ENCODE data around the gene MPDU1.
A peak's percentile ranks its signal among the peaks of the same experiment; 100 is the strongest.
"Not testable (repeated sequence)": the region's sequence is repeated elsewhere in the genome, so short reads cannot be mapped to it uniquely, and the experiment has no call there.

MPDU1 gene

DNA sequence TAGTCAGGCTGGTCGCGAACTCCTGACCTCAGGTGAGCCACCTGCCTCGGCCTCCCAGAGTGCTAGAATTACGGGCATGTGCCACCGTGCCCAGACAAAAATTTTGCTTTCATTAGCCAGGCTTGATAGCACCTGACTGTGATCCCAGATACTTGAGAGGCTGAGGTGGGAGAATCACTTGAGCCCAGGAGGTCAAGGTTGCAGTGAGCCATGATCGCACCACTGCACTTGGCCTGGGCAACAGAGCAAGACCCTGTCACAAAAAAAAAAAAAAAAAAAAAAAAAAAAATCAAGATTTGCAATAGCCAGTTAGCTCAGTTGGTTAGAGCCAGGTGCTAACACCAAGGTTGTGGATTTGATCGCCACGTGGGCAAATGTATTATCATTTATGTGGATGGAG, 37.2 kb downstream of the MPDU1 start:
- DNase-seq = no peak

DNA sequence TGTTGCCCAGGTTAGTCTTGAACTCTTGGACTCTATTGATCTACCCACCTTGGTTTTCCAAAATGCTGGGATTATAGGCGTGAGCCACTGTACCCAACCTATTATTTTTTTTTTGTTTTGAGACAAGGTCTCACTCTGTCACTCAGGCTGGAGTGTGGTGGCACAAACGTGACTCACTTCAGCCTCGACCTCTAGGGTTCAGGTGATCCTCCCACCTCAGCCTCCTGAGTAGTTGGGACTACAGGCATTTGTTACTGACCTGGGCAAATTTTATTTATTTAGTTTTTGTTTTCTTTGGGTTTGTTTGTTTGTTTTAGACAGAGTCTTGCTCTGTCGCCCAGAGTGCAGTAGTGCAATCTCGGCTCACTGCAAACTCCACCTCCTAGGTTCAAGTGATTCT, 40.0 kb downstream of the MPDU1 start:
- no peak for DNase-seq

DNA sequence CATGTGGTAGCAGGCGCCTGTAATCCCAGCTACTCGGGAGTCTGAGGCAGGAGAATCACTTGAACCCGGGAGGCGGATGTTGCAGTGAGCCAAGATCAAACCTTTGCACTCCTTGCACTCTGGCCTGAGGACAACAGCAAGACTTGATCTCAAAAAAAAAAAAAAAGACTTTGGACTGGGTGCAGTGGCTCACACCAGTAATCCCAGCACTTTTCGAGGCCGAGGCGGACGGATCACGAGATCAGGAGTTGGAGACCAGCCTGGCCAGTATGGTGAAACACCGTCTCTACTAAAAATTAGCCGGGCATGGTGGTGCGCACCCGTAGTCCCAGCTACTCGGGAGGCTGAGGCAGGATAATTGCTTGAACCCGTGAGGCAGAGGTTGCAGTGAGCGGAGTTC, 42.1 kb downstream of the MPDU1 start:
- not testable (repeated sequence) for DNase-seq

DNA sequence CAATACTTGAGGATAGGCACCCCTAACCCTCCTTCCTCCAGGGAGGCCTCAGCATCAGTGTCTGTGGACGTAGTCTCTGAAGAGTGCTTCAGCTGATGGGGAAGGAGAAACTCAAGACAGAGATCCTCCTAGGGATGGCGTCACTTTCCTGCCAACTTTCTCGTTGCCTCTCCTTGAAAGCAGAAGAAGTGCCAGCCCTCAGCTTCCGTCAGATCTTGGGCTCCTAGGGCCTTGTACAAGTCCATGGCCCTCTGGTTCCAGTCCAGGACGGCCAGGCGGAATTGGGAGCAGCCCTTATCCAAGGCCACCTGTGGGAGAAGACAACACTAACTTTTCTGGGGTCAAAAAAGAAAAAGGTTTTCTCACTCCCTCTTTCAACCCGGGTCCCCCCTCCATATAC, 42.7 kb downstream of the MPDU1 start:
- no peak for DNase-seq

DNA sequence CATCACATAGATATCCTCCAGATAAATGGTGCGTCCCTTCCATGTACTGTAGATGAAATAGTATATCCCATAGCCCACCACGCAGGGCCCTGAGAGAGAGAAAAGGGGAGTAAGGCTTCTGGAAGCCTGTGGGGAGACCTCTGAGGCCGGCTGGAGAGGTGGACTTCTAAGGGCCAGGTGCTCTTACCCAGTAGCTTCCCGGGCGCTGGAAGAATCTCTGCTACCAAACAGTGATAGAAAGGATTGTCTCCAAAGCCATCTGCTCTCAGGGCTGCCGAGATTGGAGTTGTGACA, 43.3 kb downstream of the MPDU1 start:
- no peak for DNase-seq

DNA sequence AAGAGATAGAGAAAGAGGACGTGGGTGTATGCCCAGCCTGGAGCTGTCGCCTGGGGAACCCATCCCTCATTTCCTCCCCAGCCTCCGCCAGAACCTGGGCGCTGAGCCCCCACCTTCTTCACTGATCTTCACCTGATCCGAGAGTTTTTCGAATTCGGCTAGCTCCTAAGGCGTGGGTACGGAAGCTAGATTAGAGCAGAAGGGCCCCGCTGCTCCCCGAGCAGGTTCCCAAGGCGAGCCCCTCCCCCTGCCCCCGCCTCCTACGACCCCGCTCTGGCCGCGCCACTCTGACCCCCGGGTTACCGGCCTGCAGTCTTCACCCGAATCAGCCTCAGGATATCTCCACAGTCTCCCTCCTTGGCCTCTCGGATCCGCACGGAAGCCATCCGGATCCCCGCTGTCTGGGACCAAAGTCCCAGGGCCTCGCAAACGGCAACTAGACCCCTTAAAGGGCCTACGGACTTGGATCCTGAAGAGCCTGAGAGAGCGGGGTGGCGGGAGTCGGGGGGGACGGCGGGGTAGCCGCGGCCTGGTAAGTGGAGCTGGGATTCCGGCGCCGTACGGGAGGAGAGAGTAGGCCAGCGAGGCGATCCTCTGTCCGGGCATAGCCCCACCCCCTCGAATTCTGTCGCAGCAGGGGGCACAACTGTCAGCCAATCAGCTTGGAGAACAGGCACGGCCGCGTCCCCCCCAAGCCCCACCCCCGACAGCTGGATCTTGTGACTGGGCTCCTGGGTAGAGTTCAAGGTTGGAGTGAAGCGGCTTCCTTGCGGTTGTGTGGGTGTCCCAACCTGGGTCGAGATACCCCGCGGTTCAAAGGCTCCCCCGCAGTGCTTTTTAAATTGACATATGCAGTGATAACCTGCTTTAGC, 43.8 kb downstream of the MPDU1 start, which contains the start of gene SAT2:
Gene SAT2, minus strand, starts transcription at position 572 of the 872 bp plus-strand sequence. Its CDS starts 186 bp downstream, at position 386.
- peak; percentile 99 for DNase-seq

DNA sequence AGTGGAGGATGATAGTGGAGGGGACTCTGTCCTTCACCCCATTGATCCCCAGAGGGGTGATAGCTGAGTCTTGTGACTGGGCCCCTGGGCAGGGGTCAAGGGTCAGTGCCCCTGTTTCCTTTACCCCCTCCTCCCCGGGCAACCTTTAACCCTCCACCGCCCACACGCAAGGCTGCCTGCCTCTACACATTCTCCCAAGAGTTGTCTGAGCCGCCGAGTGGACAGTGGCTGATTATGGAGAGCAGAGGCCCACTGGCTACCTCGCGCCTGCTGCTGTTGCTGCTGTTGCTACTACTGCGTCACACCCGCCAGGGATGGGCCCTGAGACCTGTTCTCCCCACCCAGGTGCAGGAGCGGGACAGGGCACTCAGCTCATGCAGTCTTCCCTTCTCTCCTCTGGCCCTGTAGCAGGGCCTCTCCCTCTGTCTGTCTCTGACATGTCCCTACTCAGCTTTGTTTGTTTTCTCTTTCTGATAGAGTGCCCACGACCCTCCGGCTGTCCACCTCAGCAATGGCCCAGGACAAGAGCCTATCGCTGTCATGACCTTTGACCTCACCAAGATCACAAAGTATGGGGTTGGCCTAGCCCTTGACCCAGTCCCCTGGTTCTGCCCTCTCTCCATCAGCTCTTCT, 46.4 kb downstream of the MPDU1 start, which contains the start of gene SHBG:
Gene SHBG, plus strand, starts transcription at position 197 of the 633 bp plus-strand sequence. Its CDS starts 38 bp downstream, at position 235.
- DNase-seq = no peak

DNA sequence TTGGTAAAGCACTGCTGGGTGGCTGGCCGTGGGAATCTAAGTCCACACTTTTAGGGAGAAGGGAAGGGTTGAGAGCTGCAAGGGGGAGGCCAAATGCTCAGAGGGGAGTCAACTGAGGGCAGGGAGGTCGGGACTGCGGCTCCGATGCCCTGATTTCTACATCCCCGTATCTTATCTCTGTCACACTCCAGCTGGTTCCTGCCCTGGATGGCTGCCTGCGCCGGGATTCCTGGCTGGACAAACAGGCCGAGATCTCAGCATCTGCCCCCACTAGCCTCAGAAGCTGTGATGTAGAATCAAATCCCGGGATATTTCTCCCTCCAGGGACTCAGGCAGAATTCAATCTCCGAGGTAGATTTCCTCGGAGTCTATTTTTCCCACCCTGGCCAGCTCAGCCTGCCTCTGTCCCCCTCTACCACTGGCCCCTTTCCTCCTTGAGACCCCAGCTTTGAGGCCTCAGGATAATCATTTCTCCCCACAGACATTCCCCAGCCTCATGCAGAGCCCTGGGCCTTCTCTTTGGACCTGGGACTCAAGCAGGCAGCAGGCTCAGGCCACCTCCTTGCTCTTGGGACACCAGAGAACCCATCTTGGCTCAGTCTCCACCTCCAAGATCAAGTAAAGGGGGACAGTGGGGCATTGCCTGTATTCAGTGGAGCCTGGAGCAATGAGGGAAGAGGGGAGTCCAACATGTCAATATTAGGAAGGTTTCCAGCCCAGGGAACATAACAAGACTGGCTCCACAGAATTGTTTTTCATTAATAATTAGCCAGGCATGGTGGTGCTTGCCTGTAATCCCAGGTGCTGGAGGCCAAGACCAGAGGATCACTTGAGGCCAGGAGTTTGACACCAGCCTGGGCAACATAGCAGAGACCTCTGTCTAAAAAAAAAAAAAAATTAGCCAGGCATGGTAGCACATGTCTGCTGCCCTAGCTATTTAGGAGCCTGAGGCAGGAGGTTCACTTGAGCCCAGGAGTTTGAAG, 48.0 kb downstream of the MPDU1 start:
- DNase-seq = no peak

DNA sequence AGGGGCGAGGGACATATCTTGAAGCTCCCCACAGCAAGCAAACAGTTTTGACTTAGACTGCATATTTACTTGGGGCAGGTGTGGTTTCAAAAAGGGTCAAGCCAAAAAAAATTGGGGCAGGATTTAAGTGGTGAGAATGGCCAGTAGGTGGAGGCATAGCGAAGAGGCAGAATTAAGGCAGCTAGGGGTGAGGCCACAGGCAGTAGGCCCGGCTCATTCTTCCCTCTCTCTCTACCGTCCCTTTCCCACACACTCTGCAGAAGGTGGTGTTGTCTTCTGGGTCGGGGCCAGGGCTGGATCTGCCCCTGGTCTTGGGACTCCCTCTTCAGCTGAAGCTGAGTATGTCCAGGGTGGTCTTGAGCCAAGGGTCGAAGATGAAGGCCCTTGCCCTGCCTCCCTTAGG, 48.8 kb downstream of the MPDU1 start:
- DNase-seq = no peak

DNA sequence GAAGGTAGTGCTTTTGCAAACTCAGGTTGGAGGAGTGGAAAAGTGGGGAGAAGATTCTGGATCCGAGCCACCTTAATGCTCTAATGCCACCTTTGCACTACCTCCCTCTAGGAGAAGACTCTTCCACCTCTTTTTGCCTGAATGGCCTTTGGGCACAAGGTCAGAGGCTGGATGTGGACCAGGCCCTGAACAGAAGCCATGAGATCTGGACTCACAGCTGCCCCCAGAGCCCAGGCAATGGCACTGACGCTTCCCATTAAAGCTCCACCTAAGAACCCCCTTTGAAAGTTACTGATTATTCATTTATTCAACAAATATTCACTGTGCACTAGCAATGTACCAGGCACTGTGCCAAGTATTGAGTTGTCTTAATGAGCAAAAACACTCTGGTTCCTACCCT, 49.4 kb downstream of the MPDU1 start:
- no peak for DNase-seq

DNA sequence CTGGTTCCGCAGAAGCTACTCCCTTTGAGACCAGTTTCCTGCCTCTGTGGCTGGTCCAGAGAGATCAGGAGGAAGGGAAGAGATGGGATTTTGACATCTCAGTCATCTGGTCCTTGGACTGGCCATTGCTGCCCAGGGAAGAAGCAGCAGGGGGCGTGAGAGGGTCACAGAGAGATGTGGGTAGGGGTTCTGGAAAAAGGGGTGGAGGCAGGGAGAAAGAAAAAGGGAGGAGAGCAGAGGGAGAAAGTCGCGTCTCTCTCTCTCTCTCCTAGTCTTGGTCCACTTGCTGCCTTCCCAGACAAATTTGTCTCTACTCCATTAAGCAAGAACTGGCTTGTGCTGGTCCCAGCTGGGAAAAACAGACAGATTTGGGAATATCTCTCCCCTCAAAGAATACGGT, 50.7 kb downstream of the MPDU1 start:
- DNase-seq = peak; percentile 88

DNA sequence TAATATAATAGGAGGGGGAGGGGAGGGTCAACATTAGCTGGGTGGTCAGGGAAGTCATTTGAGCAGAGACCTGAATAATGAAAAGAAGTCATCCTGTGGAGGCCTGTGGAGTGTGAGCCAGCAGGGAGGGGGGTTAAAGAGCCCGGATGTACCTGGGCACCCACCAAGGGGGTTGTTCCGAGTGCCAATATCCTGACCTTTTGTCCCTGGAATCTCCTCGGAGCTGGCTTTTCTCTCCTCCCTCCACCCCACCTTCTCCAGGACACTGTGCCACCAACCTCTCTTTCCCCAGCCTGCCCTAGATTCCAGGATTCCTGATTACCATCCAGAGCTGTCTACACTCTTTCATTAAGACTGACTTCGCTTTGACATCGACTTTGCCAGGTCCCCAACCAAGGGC, 52.5 kb downstream of the MPDU1 start:
- DNase-seq = no peak

All from eye (tissue), 1 donor.